Stimulated activated CD4-positive, alpha-beta T cell treated with anti-CD3 and anti-CD28 coated beads, Interleukin-15, amount 100 ng/mL, for 24 hours (primary cell): ENCODE measurements around the gene AQR.
"Not testable (repeated sequence)": the region's sequence is repeated elsewhere in the genome, so short reads cannot be mapped to it uniquely, and the experiment has no call there.

Source experiments
- DNase-seq: peaks from one replicate; pipeline ENCODE4 v3.0.0-alpha.2; 2020

AQR gene

GRCh38 chr15:34810443-34811129, 159.0 kb downstream of the AQR start:
- DNase-seq = no peak

GRCh38 chr15:34809186-34809585, 160.4 kb downstream of the AQR start:
- no peak for DNase-seq

DNA sequence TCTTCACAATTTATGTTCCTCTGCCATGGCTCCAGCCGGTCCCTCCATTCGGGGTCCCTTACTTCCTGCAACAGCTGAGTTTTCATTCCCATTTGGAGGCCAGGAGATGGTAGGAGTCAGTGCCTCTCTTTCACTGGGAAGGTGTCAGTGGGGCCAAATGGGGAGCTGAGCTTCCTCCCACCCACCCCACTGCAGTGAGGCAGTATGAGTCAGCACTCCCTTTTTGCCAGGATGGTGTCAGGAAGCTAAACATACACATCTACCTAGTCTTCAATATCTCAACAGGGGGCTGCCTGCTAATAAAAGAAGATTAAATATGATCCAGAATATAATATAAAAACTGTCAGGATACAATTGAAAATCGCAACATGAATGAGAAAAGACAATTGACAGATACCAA, 161.5 kb downstream of the AQR start:
- no peak for DNase-seq

DNA sequence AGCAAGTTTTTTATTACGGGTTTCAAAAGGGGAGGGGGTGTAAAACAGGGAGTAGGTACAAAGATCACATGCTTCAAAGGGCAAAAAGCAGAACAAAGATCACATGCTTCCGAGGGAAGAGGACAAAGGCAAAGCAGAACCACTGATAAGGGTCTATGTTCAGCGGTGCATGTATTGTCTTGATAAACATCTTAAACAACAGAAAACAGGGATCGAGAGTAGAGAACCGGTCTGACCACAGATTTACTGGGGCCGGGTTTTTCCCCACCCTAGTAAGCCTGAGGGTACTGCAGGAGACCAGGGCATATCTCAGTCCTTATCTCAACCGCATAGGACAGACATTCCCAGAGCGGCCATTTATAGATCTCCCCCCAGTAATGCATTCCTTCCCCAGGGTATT, 162.3 kb downstream of the AQR start:
- not testable (repeated sequence) for DNase-seq

DNA sequence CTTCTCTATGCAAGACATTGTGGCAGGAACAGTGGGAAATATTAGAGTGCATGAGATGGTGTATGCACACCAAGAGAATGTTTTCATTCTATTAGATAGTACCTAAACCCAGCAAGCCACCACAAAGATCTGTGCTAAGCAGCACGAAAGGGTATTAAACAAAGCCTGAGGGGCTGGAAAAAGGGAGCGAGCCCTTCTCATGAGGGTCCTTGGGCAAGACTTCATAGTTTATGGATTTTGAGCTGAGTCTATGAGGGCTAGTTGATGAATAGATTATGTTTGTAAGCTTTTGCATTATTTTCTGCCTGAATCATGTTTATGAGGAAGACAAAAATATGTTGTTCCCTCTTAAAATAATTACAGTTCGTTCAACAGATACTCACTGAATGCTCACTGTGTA, 164.8 kb downstream of the AQR start:
- no peak for DNase-seq

GRCh38 chr15:34804113-34804512, 165.4 kb downstream of the AQR start:
- no peak for DNase-seq

DNA sequence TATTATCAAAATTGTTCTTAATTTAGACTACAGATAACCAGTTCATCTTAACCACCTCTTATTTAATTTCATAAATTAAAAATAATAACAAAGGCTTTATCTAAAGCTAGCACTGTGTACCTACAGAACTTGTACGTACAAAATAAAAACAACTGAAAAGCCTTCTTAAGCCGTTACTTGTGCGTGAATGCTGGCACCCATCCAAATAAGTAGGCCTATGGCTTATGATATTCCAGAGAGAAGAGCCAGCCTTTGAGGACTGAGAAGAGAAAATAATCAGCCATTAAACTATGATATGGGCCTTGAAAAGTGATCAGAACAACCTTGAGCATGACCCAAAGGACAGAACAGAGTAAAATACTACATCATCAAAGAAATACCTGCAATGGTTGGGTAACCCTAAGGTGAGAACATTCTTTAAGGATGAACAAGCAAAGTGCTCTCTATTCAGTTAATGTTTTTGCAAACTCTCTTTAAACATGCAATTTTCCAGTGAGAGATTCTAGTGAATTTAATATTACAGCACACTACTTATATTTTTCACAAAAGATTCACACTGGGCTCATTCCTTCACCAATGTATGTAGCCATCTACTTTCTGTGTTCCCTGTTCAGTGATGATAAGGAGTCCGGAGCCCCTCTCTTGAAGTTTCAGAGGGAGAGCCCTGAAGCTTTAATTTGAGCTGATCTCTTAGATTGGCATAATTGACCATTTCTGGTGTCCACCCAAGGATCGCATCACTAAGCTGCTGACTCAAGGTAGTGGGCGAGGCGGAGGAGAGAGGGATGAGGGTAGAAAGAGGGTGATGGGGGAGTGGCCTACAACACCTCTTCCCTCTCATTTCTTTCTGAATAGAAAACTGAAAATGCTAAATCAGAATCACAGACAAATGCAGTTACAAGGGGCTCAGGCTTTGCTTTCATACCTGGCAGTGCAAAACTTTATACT, 166.5 kb downstream of the AQR start:
- DNase-seq = no peak

DNA sequence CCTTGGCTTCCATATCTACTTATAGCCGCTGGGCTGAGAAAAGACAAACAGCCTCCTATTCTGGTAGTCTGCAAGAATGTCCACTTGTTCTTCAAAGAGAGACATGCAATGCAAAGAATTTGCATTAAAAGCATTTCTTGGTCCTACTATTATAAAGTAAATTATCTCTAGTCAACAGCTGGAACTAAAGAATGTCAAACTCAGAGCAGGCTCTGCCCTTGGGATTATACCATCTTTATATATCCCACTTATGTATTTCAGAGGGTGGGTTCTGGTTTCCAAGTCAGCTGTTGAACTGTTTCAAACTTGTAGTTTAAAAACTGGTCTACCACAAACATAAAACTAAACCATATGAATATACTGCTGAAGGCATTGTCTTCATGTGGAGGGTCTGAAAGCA, 167.2 kb downstream of the AQR start:
- DNase-seq = no peak
